Trophoblast cell (in vitro differentiated cells and primary cell): Measurements from ENCODE around the gene RANBP17.
"Not testable (repeated sequence)": the region's sequence is repeated elsewhere in the genome, so short reads cannot be mapped to it uniquely, and the experiment has no call there.

ENCODE experiments used
- DNase-seq, 2 donors: peaks; one replicate each; pipeline ENCODE4 v3.0.0-alpha.2; 2016
- H2AFZ ChIP-seq: 2 replicates; pipeline ENCODE4 v1.6.1; 2013; ENCODE audit warnings: low read length, moderate library complexity, mild to moderate bottlenecking; ENCODE audit not compliant: insufficient read depth, poor library complexity
- H2AK5ac ChIP-seq: 2 replicates; pipeline ENCODE4 v1.6.1; 2013; ENCODE audit warnings: mild to moderate bottlenecking, low read length
- H2BK120ac ChIP-seq: 2 replicates; pipeline ENCODE4 v1.6.1; 2013; ENCODE audit warnings: low read length, mild to moderate bottlenecking, moderate library complexity; ENCODE audit not compliant: insufficient read depth, poor library complexity
- H2BK12ac ChIP-seq: 2 replicates; pipeline ENCODE4 v1.6.1; 2013; ENCODE audit warnings: mild to moderate bottlenecking, low read length, moderate library complexity
- H2BK5ac ChIP-seq: 2 replicates; pipeline ENCODE4 v1.6.1; 2013; ENCODE audit warnings: low read length, low read depth, moderate library complexity, mild to moderate bottlenecking; ENCODE audit not compliant: poor library complexity
- H3K14ac ChIP-seq: 2 replicates; pipeline ENCODE4 v1.6.1; 2013; ENCODE audit warnings: mild to moderate bottlenecking, low read length
- H3K18ac ChIP-seq: 2 replicates; pipeline ENCODE4 v1.6.1; 2013; ENCODE audit warnings: mild to moderate bottlenecking, low read length
- H3K23ac ChIP-seq: 2 replicates; pipeline ENCODE4 v1.6.1; 2013; ENCODE audit warnings: low read length
- H3K27ac ChIP-seq: 2 replicates; pipeline ENCODE4 v1.5.1; 2013; ENCODE audit warnings: low read depth, mild to moderate bottlenecking, inconsistent platforms, low read length, moderate library complexity
- H3K27me3 ChIP-seq: 2 replicates; pipeline ENCODE4 v1.6.1; 2013; ENCODE audit warnings: inconsistent platforms, mild to moderate bottlenecking, low read length, moderate library complexity; ENCODE audit not compliant: insufficient read depth
- H3K36me3 ChIP-seq, 2 experiments: 1 replicate in 1 of 2; 2 replicates in 1 of 2; pipeline ENCODE4 v1.6.1; 2013; ENCODE audit warnings: low read length in 2 of 2, mild to moderate bottlenecking in 2 of 2, moderate library complexity in 1 of 2; ENCODE audit not compliant: insufficient read depth in 2 of 2, control insufficient read depth in 1 of 2
- H3K4ac ChIP-seq: 2 replicates; pipeline ENCODE4 v1.6.1; 2013; ENCODE audit warnings: low read depth, mild to moderate bottlenecking, low read length, moderate library complexity
- H3K4me1 ChIP-seq, 2 experiments: 1 replicate in 1 of 2; 2 replicates in 1 of 2; pipeline ENCODE4 v1.6.1; 2013; ENCODE audit warnings: low read length in 2 of 2, mild to moderate bottlenecking in 2 of 2, moderate library complexity in 1 of 2; ENCODE audit not compliant: insufficient read depth in 2 of 2, control insufficient read depth in 1 of 2
- H3K4me2 ChIP-seq: 2 replicates; pipeline ENCODE4 v1.6.1; 2013; ENCODE audit warnings: inconsistent platforms, mild to moderate bottlenecking, low read length, moderate library complexity
- H3K4me3 ChIP-seq: 2 replicates; pipeline ENCODE4 v1.5.1; 2013; ENCODE audit warnings: mild to moderate bottlenecking, low read depth, low read length, inconsistent platforms
- H3K79me1 ChIP-seq: one replicate; pipeline ENCODE4 v1.6.1; 2013; ENCODE audit warnings: low read length
- H3K79me2 ChIP-seq: 2 replicates; pipeline ENCODE4 v1.6.1; 2013; ENCODE audit warnings: low read length, mild to moderate bottlenecking; ENCODE audit not compliant: control insufficient read depth, insufficient read depth, poor library complexity
- H3K9ac ChIP-seq: 2 replicates; pipeline ENCODE4 v1.6.1; 2013; ENCODE audit warnings: mild to moderate bottlenecking, low read length
- H3K9me3 ChIP-seq: 2 replicates; pipeline ENCODE4 v1.6.1; 2013; ENCODE audit warnings: low read depth, mild to moderate bottlenecking, control low read depth, inconsistent platforms, low read length; ENCODE audit not compliant: insufficient read depth
- H4K12ac ChIP-seq: 2 replicates; pipeline ENCODE4 v1.6.1; 2013; ENCODE audit warnings: low read depth, mild to moderate bottlenecking, low read length, moderate library complexity
- H4K8ac ChIP-seq: 2 replicates; pipeline ENCODE4 v1.6.1; 2013; ENCODE audit warnings: low read depth, mild to moderate bottlenecking, low read length, moderate library complexity
- H4K91ac ChIP-seq: one replicate; pipeline ENCODE4 v1.6.1; 2013; ENCODE audit warnings: low read depth, mild to moderate bottlenecking, low read length, moderate library complexity
- WGBS: extraction: QIAGEN DNeasy Blood & Tissue Kit; methylation state at CpG from one replicate; pipeline ENCODE4 v1.1.7; 2013; ENCODE audit warnings: missing lambda C conversion rate; ENCODE audit not compliant: insufficient read length, insufficient coverage; ENCODE audit errors: extremely low coverage; 5-methylcytosine and 5-hydroxymethylcytosine counted together

RANBP17 gene

GRCh38 chr5:170913573-170913972 lies 51.8 kb downstream of the RANBP17 start:
- Histone ChIP-seq H3K79me1 (no peaks in the 10 kb centered on the region), H2BK5ac (no peak overlapping the region), H2BK12ac (no peak overlapping the region), H3K79me2 (no peaks in the 10 kb centered on the region), H3K27ac (no peak overlapping the region), H2AK5ac (no peak overlapping the region), H3K9me3 (no peaks in the 10 kb centered on the region), H3K4me3 (no peak overlapping the region), H3K23ac (no peak overlapping the region), H4K12ac (no peak overlapping the region), H3K4ac (no peak overlapping the region), H3K9ac (no peak overlapping the region), H3K18ac (no peak overlapping the region), H2AFZ (no peak overlapping the region), H3K36me3 (no peaks in the 10 kb centered on the region), H2BK120ac (no peak overlapping the region), H3K14ac (no peak overlapping the region), H3K4me2 (no peak overlapping the region), H3K27me3 (no peaks in the 10 kb centered on the region), H4K8ac (no peak overlapping the region), H3K4me1 (no peaks in the 10 kb centered on the region), H4K91ac (no peak overlapping the region)
- no CpG with 5 or more reads among the region's 3 CpGs for WGBS
- DNase-seq, result no peak

GRCh38 chr5:170917113-170917512 lies 55.3 kb downstream of the RANBP17 start:
- Histone ChIP-seq H3K79me1 (no peaks in the 10 kb centered on the region), H3K9ac (no peak overlapping the region), H3K9me3 (no peaks in the 10 kb centered on the region), H3K27me3 (no peaks in the 10 kb centered on the region), H3K23ac (no peak overlapping the region), H3K4me3 (no peak overlapping the region), H3K4me2 (no peak overlapping the region), H3K18ac (no peak overlapping the region), H2BK120ac (no peak overlapping the region), H4K8ac (no peak overlapping the region), H2AFZ (no peak overlapping the region), H3K14ac (no peak overlapping the region), H3K4me1 (no peaks in the 10 kb centered on the region), H2BK5ac (no peak overlapping the region), H3K79me2 (no peaks in the 10 kb centered on the region), H2BK12ac (no peak overlapping the region), H2AK5ac (no peak overlapping the region), H3K4ac (no peak overlapping the region), H3K36me3 (no peaks in the 10 kb centered on the region), H4K91ac (no peak overlapping the region), H4K12ac (no peak overlapping the region), H3K27ac (no peak overlapping the region)
- DNase-seq, result no peak

GRCh38 chr5:170920196-170920595 lies 58.4 kb downstream of the RANBP17 start:
- no peak overlapping the region for H4K91ac ChIP-seq
- no peak overlapping the region for H2BK12ac ChIP-seq
- no peak overlapping the region for H2AFZ ChIP-seq
- H2BK5ac ChIP-seq, result no peak overlapping the region
- no peak overlapping the region for H3K4me3 ChIP-seq
- no peak overlapping the region for H4K12ac ChIP-seq
- no peak overlapping the region for H3K4ac ChIP-seq
- no peaks in the 10 kb centered on the region for H3K27me3 ChIP-seq
- no peak overlapping the region for H3K27ac ChIP-seq
- H3K4me1 ChIP-seq, result peaks cover 0 to 3% of the 10 kb centered on the region in 2 experiments
- H3K18ac ChIP-seq, result no peak overlapping the region
- no peaks in the 10 kb centered on the region for H3K79me2 ChIP-seq
- H2BK120ac ChIP-seq, result no peak overlapping the region
- no peak for DNase-seq
- H3K9me3 ChIP-seq, result no peaks in the 10 kb centered on the region
- no peak overlapping the region for H3K4me2 ChIP-seq
- H3K36me3 ChIP-seq, result peaks cover 0 to 2% of the 10 kb centered on the region in 2 experiments
- no peak overlapping the region for H4K8ac ChIP-seq
- H3K9ac ChIP-seq, result no peak overlapping the region
- no peak overlapping the region for H3K23ac ChIP-seq
- no peak overlapping the region for H2AK5ac ChIP-seq
- no CpG with 5 or more reads among the region's 3 CpGs for WGBS
- H3K14ac ChIP-seq, result no peak overlapping the region
- no peaks in the 10 kb centered on the region for H3K79me1 ChIP-seq

- H3K27ac ChIP-seq, H2AK5ac ChIP-seq: not testable (repeated sequence)
Observed at GRCh38 chr5:170922331-170922730, 60.5 kb downstream of the RANBP17 start.

More at GRCh38 chr5:170922331-170922730, 60.5 kb downstream of the RANBP17 start:
- not testable (repeated sequence) for H3K4me3 ChIP-seq, H3K9ac ChIP-seq, H3K4ac ChIP-seq, H3K36me3 ChIP-seq, H4K12ac ChIP-seq, DNase-seq, H3K4me1 ChIP-seq, H4K91ac ChIP-seq, H3K14ac ChIP-seq, H3K9me3 ChIP-seq, H2BK12ac ChIP-seq, H3K4me2 ChIP-seq, H3K23ac ChIP-seq, H2BK120ac ChIP-seq, H3K79me1 ChIP-seq, H2AFZ ChIP-seq, H4K8ac ChIP-seq, H3K79me2 ChIP-seq, H2BK5ac ChIP-seq, H3K27me3 ChIP-seq
- no CpG with 5 or more reads among the region's 10 CpGs for WGBS
- peak overlapping the region; percentile 14 for H3K18ac ChIP-seq
